IMR-90 (cell line): ENCODE data around the gene RAPGEF1. TPM values are rescaled to one million over a fixed set of nuclear protein-coding genes. Genes with fewer than 3 reads are reported as not detected.

Source experiments
- ATAC-seq: fragments of 200-7000 bp; cut with Tn5 transposase; 2 replicates; pipeline ENCODE4 v1.9.1; 2020; ENCODE audit warnings: low read depth, mild to moderate bottlenecking, moderate library complexity
- BruUV-seq: library from RNA; stranded (reverse); fragments of 400-500 nt; replicated peaks from 2 replicates; lab custom pipeline; 2021; lab: Mats Ljungman, UMichigan
- CTCF ChIA-PET: fragments of 300-600 bp; formaldehyde crosslinking; extraction: SDS; loops from one replicate; lab custom pipeline; 2021; ENCODE audit warnings: antibody characterized with exemption; lab: Yijun Ruan, JAX
- POLR2A ChIA-PET: fragments of 300-600 bp; sonication (Branson Sonifier 250); formaldehyde crosslinking; loops from one replicate; lab custom pipeline; 2022; ENCODE audit warnings: antibody characterized with exemption; ENCODE audit not compliant: unreplicated experiment; lab: Charles Lee
- DNase-seq: peaks from one replicate; pipeline ENCODE4 v3.0.0; 2013
- H2AFZ ChIP-seq: replicated peaks from 2 replicates; pipeline ENCODE3; 2013; ENCODE audit warnings: low read length, mild to moderate bottlenecking; ENCODE audit not compliant: poor library complexity
- H2AK5ac ChIP-seq: 2 replicates; pipeline ENCODE4 v1.6.1; 2013; ENCODE audit warnings: low read depth, low read length, inconsistent platforms
- H2AK9ac ChIP-seq: replicated peaks from 2 replicates; pipeline ENCODE3; 2013; ENCODE audit warnings: mild to moderate bottlenecking, low read depth, low read length, moderate library complexity; ENCODE audit not compliant: poor library complexity
- H2BK120ac ChIP-seq: 2 replicates; pipeline ENCODE4 v1.6.1; 2013; ENCODE audit warnings: low read depth, low read length, inconsistent platforms
- H2BK15ac ChIP-seq: 3 replicates; pipeline ENCODE4 v1.6.1; 2013; ENCODE audit warnings: low read depth, low read length, inconsistent platforms
- H2BK20ac ChIP-seq: 2 replicates; pipeline ENCODE4 v1.6.1; 2013; ENCODE audit warnings: low read depth, mild to moderate bottlenecking, inconsistent platforms, low read length, moderate library complexity
- H2BK5ac ChIP-seq: 2 replicates; pipeline ENCODE4 v1.6.1; 2013; ENCODE audit warnings: mild to moderate bottlenecking, low read depth, low read length, inconsistent platforms; ENCODE audit not compliant: poor library complexity, severe bottlenecking
- H3K14ac ChIP-seq: replicated peaks from 2 replicates; pipeline ENCODE4 v1.6.1; 2013; ENCODE audit warnings: low read depth, low read length, inconsistent platforms
- H3K18ac ChIP-seq: 2 replicates; pipeline ENCODE4 v1.6.1; 2013; ENCODE audit warnings: low read depth, low read length, control low read depth
- H3K23ac ChIP-seq: 2 replicates; pipeline ENCODE4 v1.6.1; 2013; ENCODE audit warnings: low read depth, low read length, inconsistent platforms
- H3K27ac ChIP-seq: 2 replicates; pipeline ENCODE4 v1.5.1; 2013; ENCODE audit warnings: mild to moderate bottlenecking, control low read depth, low read length; ENCODE audit not compliant: insufficient read depth
- H3K27me3 ChIP-seq: 2 replicates; pipeline ENCODE4 v1.6.1; 2013; ENCODE audit warnings: low read length; ENCODE audit not compliant: control insufficient read depth, insufficient read depth
- H3K36me3 ChIP-seq: 2 replicates; pipeline ENCODE4 v1.6.1; 2013; ENCODE audit warnings: low read length, mixed read lengths; ENCODE audit not compliant: control insufficient read depth, insufficient read depth
- H3K4ac ChIP-seq: 2 replicates; pipeline ENCODE4 v1.6.1; 2013; ENCODE audit warnings: low read depth, low read length, inconsistent platforms
- H3K4me1 ChIP-seq: 2 replicates; pipeline ENCODE4 v1.6.1; 2013; ENCODE audit warnings: low read length, mixed read lengths; ENCODE audit not compliant: control insufficient read depth, insufficient read depth
- H3K4me2 ChIP-seq: 2 replicates; pipeline ENCODE4 v1.6.1; 2013; ENCODE audit warnings: low read depth, mild to moderate bottlenecking, control low read depth, low read length, moderate library complexity
- H3K4me3 ChIP-seq: 2 replicates; pipeline ENCODE4 v1.5.1; 2013; ENCODE audit warnings: low read depth, mild to moderate bottlenecking, control low read depth, low read length, moderate library complexity; ENCODE audit not compliant: insufficient read depth
- H3K56ac ChIP-seq: 2 replicates; pipeline ENCODE4 v1.6.1; 2013; ENCODE audit warnings: low read length, inconsistent platforms; ENCODE audit not compliant: insufficient read depth; ENCODE audit errors: extremely low read depth
- H3K79me1 ChIP-seq, 2 experiments: 2 replicates each; pipeline ENCODE4 v1.6.1; 2013; ENCODE audit warnings: low read length in 2 of 2, inconsistent platforms in 1 of 2, low read depth in 1 of 2
- H3K9ac ChIP-seq: 2 replicates; pipeline ENCODE4 v1.6.1; 2013; ENCODE audit warnings: low read depth, low read length, control low read depth
- H3K9me1 ChIP-seq: 2 replicates; pipeline ENCODE4 v1.6.1; 2013; ENCODE audit warnings: low read length, inconsistent platforms; ENCODE audit not compliant: insufficient read depth
- H3K9me3 ChIP-seq: 2 replicates; pipeline ENCODE4 v1.6.1; 2013; ENCODE audit warnings: low read length; ENCODE audit not compliant: control insufficient read depth, insufficient read depth
- H4K20me1 ChIP-seq: 2 replicates; pipeline ENCODE4 v1.6.1; 2013; ENCODE audit warnings: low read length, inconsistent platforms; ENCODE audit not compliant: insufficient read depth
- H4K5ac ChIP-seq: 2 replicates; pipeline ENCODE4 v1.6.1; 2013; ENCODE audit warnings: mild to moderate bottlenecking, low read depth, low read length, control low read depth
- H4K8ac ChIP-seq, 2 experiments: 2 replicates each; pipeline ENCODE4 v1.6.1; 2013; ENCODE audit warnings: low read depth in 2 of 2, low read length in 2 of 2, control low read depth in 1 of 2, inconsistent platforms in 1 of 2
- H4K91ac ChIP-seq: 2 replicates; pipeline ENCODE4 v1.6.1; 2013; ENCODE audit warnings: low read depth, low read length, inconsistent platforms; ENCODE audit not compliant: insufficient read depth
- CEBPB ChIP-seq: IDR thresholded peaks from 2 replicates; pipeline ENCODE4 v1.6.1; 2012; ENCODE audit warnings: low read depth, low read length, improper control_type of control experiment
- CTCF ChIP-seq: conservative IDR thresholded peaks from 2 replicates; pipeline ENCODE4 v1.5.1; 2012; ENCODE audit warnings: mild to moderate bottlenecking, low read depth, low read length, improper control_type of control experiment
- RCOR1 ChIP-seq: IDR thresholded peaks from 2 replicates; pipeline ENCODE4 v1.6.1; 2012; ENCODE audit warnings: mild to moderate bottlenecking, low read length, improper control_type of control experiment; ENCODE audit not compliant: insufficient replicate concordance
- SMC3 ChIP-seq: fragments of 150-350 bp; IDR thresholded peaks from 2 replicates; pipeline ENCODE4 v1.6.1; 2016; ENCODE audit warnings: low read depth, mild to moderate bottlenecking, antibody characterized with exemption, low read length, moderate library complexity
- USF2 ChIP-seq: fragments of 150-350 bp; IDR thresholded peaks from 2 replicates; pipeline ENCODE4 v1.6.1; 2017; ENCODE audit warnings: mild to moderate bottlenecking, antibody characterized with exemption, low read length, low read depth
- WGBS, 2 experiments: methylation state at CpG; one replicate each; pipeline versions ENCODE4 v1.1.5 to v1.1.7; 2013; ENCODE audit warnings: missing lambda C conversion rate in 2 of 2; ENCODE audit not compliant: insufficient read length in 1 of 2; ENCODE audit errors: extremely low coverage in 2 of 2; 5-methylcytosine and 5-hydroxymethylcytosine counted together
- dilution Hi-C: fragments of 300-500 bp; cut with HindIII; formaldehyde crosslinking; loops from one replicate; pipeline ENCODE4 v1.14.3; 2018; ENCODE audit warnings: low sequenced_read_pairs; ENCODE audit not compliant: unreplicated experiment
- in situ Hi-C: fragments of 300-500 bp; cut with MboI; formaldehyde crosslinking; loops from 3 replicates; pipeline ENCODE4 v1.14.3; 2019; ENCODE audit warnings: low sequenced_read_pairs, inconsistent platforms, mixed read lengths
- intact Hi-C: fragments of 100-400 bp; cut with micrococcal nuclease; formaldehyde crosslinking; loops from 2 replicates; pipeline ENCODE4 v1.10.0; 2022
- polyA plus RNA-seq, 3 experiments: library from polyadenylated mRNA; depleted of rRNA; stranded (reverse); fragments of >200 nt; gene quantifications; 2 replicates each; pipeline ENCODE4 v1.2.3, GENCODE V29; 2012; ENCODE audit warnings: low replicate concordance in 1 of 3
- total RNA-seq: library from RNA; depleted of rRNA; stranded (reverse); fragments of >200 nt; gene quantifications from 2 replicates; pipeline ENCODE4 v1.2.3, GENCODE V29; 2012

The RAPGEF1 gene
- total and polyA plus RNA-seq, 2 of the 4 experiments (the other 2 are of a cell fraction), result 13.1 to 22.3 TPM

- no peak overlapping the region for H3K14ac ChIP-seq
- no peaks in the 10 kb centered on the region for H3K27me3 ChIP-seq
- peak; percentile 24 for DNase-seq
- H3K4me1 ChIP-seq, result peaks cover 25% of the 10 kb centered on the region
- 83% methylated on average over 2 of the region's 7 CpGs; no CpG with 5 or more reads in 1 of the 2 experiments for WGBS, 2 experiments
- no peaks in the 10 kb centered on the region for H3K9me3 ChIP-seq
- H4K8ac ChIP-seq, result no peak overlapping the region
- no peaks in the 10 kb centered on the region for H3K36me3 ChIP-seq
- H2BK5ac ChIP-seq, result no peak overlapping the region
- H3K56ac ChIP-seq, result no peak overlapping the region
- no peak overlapping the region for H4K5ac ChIP-seq
- no peak for ATAC-seq
- dilution Hi-C loops, result no loop called here
- no peak overlapping the region; the same call in 1 of the 2 replicates for H3K4ac ChIP-seq
- intact Hi-C loops, result no loop called here
- H2AFZ ChIP-seq, result no peak overlapping the region
- H4K91ac ChIP-seq, result no peak overlapping the region
- H2AK9ac ChIP-seq, result no peak overlapping the region
- H2BK120ac ChIP-seq, result no peak overlapping the region
- no peak overlapping the region for H3K9ac ChIP-seq
- ChIA-PET POLR2A (no interaction called here), CTCF (interaction anchor here (1.0 kb wide), 2 partner anchors 12 to 532 kb away, joined by 3 read pairs; no protein-coding TSS in a partner anchor)
- no peak overlapping the region; the same call in 1 of the 2 replicates for H3K23ac ChIP-seq
- H3K4me2 ChIP-seq, result no peak overlapping the region; the same call in 1 of the 2 replicates
- H2BK15ac ChIP-seq, result no peak overlapping the region
- H3K9me1 ChIP-seq, result peaks cover 19% of the 10 kb centered on the region
- H3K27ac ChIP-seq, result no peak overlapping the region
- in situ Hi-C loops, result no loop called here
- TF ChIP-seq USF2, result no peak
- no peak for TF ChIP-seq RCOR1
- TF ChIP-seq CEBPB, result no peak
- no peak for TF ChIP-seq CTCF
- TF ChIP-seq SMC3, result no peak
- H4K20me1 ChIP-seq, result peaks cover 65% of the 10 kb centered on the region
- no peak overlapping the region for H2BK20ac ChIP-seq
- peaks cover 26 to 74% of the 10 kb centered on the region in 2 experiments for H3K79me1 ChIP-seq
- H3K18ac ChIP-seq, result no peak overlapping the region
- no TSS peak for BruUV-seq
- H3K4me3 ChIP-seq, result no peak overlapping the region
- no peak overlapping the region; the same call in 1 of the 2 replicates for H2AK5ac ChIP-seq
Measured at GRCh38 chr9:131727184-131727759, 12.6 kb downstream of the RAPGEF1 start.
